H1 (cell line): ENCODE measurements around the gene PDHX. TPM values are rescaled to one million over a fixed set of nuclear protein-coding genes. Genes with fewer than 3 reads are reported as not detected.

Experiments
- CTCF ChIA-PET: fragments of 300-600 bp; sonication (Branson Sonifier 250); formaldehyde crosslinking; loops from one replicate; lab custom pipeline; 2021; ENCODE audit not compliant: partially characterized antibody; lab: Charles Lee
- POLR2A ChIA-PET: fragments of 300-600 bp; sonication (Branson Sonifier 250); formaldehyde crosslinking; loops from one replicate; lab custom pipeline; 2021; ENCODE audit warnings: inconsistent platforms; ENCODE audit not compliant: partially characterized antibody; lab: Charles Lee
- DNase-seq, 2 experiments: peaks; one replicate each; pipeline versions ENCODE4 v3.0.0 to v3.0.0-alpha.2; 2010 to 2022; ENCODE audit warnings: low spot score in 2 of 2, low read depth in 1 of 2, mixed read lengths in 1 of 2
- FAIRE-seq: peaks from 2 replicates; lab custom pipeline; 2011; peaks lifted over from hg19 to GRCh38; lab: Jason Lieb, UNC
- H2AFZ ChIP-seq: 2 replicates; pipeline ENCODE4 v1.8.1; 2012; ENCODE audit warnings: low read length, inconsistent platforms
- H2AK5ac ChIP-seq: 2 replicates; pipeline ENCODE4 v1.6.1; 2013; ENCODE audit warnings: low read depth, low read length
- H2BK120ac ChIP-seq: replicated peaks from 2 replicates; pipeline ENCODE3; 2013; ENCODE audit warnings: low read depth, low read length, inconsistent platforms
- H2BK12ac ChIP-seq: 2 replicates; pipeline ENCODE4 v1.6.1; 2013; ENCODE audit warnings: low read depth, low read length
- H2BK15ac ChIP-seq: 2 replicates; pipeline ENCODE4 v1.6.1; 2013; ENCODE audit warnings: low read length
- H2BK20ac ChIP-seq: 2 replicates; pipeline ENCODE4 v1.6.1; 2013; ENCODE audit warnings: low read length
- H2BK5ac ChIP-seq: 2 replicates; pipeline ENCODE4 v1.6.1; 2013; ENCODE audit warnings: low read depth, low read length
- H3K14ac ChIP-seq: 2 replicates; pipeline ENCODE4 v1.6.1; 2013; ENCODE audit warnings: inconsistent platforms; ENCODE audit not compliant: insufficient read length
- H3K18ac ChIP-seq: 2 replicates; pipeline ENCODE4 v1.6.1; 2013; ENCODE audit warnings: low read length; ENCODE audit errors: extremely low read depth
- H3K23ac ChIP-seq: 2 replicates; pipeline ENCODE4 v1.6.1; 2013; ENCODE audit warnings: inconsistent platforms; ENCODE audit not compliant: insufficient read length
- H3K23me2 ChIP-seq: 2 replicates; pipeline ENCODE4 v1.6.1; 2013; ENCODE audit warnings: low read depth, low read length
- H3K27ac ChIP-seq: 2 replicates; pipeline ENCODE4 v1.6.1; 2011; ENCODE audit warnings: low read depth, low read length, inconsistent platforms
- H3K27me3 ChIP-seq, 4 experiments: replicated peaks in 1 of 4; 1 replicate in 1 of 4; 2 replicates in 3 of 4; pipeline versions ENCODE4 v1.6.1 to v1.8.1; 2011 to 2013; ENCODE audit warnings: low read length in 3 of 4, mild to moderate bottlenecking in 3 of 4, inconsistent platforms in 2 of 4, mixed read lengths in 2 of 4, moderate library complexity in 1 of 4; ENCODE audit not compliant: control insufficient read depth in 3 of 4, insufficient read depth in 3 of 4; ENCODE audit errors: extremely low read depth in 1 of 4
- H3K36me3 ChIP-seq, 4 experiments: 2 replicates each; pipeline versions ENCODE4 v1.6.1 to v1.8.1; 2011 to 2013; ENCODE audit warnings: mild to moderate bottlenecking in 4 of 4, low read length in 3 of 4, moderate library complexity in 2 of 4, control low read depth in 1 of 4, inconsistent platforms in 1 of 4; ENCODE audit not compliant: insufficient read depth in 4 of 4, control insufficient read depth in 2 of 4
- H3K4ac ChIP-seq: replicated peaks from 2 replicates; pipeline ENCODE3; 2013; ENCODE audit warnings: low read length, low read depth, mixed read lengths, inconsistent platforms; ENCODE audit not compliant: insufficient read length
- H3K4me1 ChIP-seq, 4 experiments: replicated peaks in 1 of 4; 1 replicate in 1 of 4; 2 replicates in 3 of 4; pipeline versions ENCODE4 v1.6.1 to v1.8.1; 2011 to 2013; ENCODE audit warnings: low read length in 3 of 4, inconsistent platforms in 2 of 4, mixed read lengths in 1 of 4; ENCODE audit not compliant: insufficient read depth in 4 of 4, control insufficient read depth in 3 of 4
- H3K4me2 ChIP-seq, 2 experiments: 2 replicates each; pipeline versions ENCODE4 v1.6.1 to v1.8.1; 2011 to 2013; ENCODE audit warnings: low read depth in 2 of 2, low read length in 2 of 2, control low read depth in 1 of 2, inconsistent platforms in 1 of 2, mild to moderate bottlenecking in 1 of 2; ENCODE audit not compliant: insufficient read depth in 1 of 2
- H3K4me3 ChIP-seq, 4 experiments: fragments of 200-600, 300-600 bp in 1 of 4; sonication (generic), shearing (Covaris generic), sonication (Bioruptor Twin) in 1 of 4; 2 replicates each; pipeline versions ENCODE4 v1.5.1 to v1.8.1; 2011 to 2016; ENCODE audit warnings: low read length in 4 of 4, low read depth in 3 of 4, control low read depth in 2 of 4, inconsistent platforms in 2 of 4, mild to moderate bottlenecking in 2 of 4, mixed read lengths in 1 of 4, moderate library complexity in 1 of 4; ENCODE audit not compliant: insufficient read depth in 2 of 4; ENCODE audit errors: extremely low read depth in 1 of 4
- H3K56ac ChIP-seq: replicated peaks from 2 replicates; pipeline ENCODE3; 2013; ENCODE audit warnings: low read depth, mild to moderate bottlenecking, mixed read lengths, low read length, inconsistent platforms; ENCODE audit not compliant: insufficient read length
- H3K79me1 ChIP-seq: 2 replicates; pipeline ENCODE4 v1.6.1; 2013; ENCODE audit warnings: low read depth, low read length, control low read depth
- H3K79me2 ChIP-seq, 2 experiments: 2 replicates each; pipeline versions ENCODE4 v1.6.1 to v1.8.1; 2012 to 2013; ENCODE audit warnings: low read length in 2 of 2, mild to moderate bottlenecking in 2 of 2, inconsistent platforms in 1 of 2; ENCODE audit not compliant: insufficient read depth in 2 of 2, control insufficient read depth in 1 of 2
- H3K9ac ChIP-seq, 4 experiments: replicated peaks in 1 of 4; 1 replicate in 1 of 4; 2 replicates in 3 of 4; pipeline versions ENCODE4 v1.6.1 to v1.8.1; 2011 to 2013; ENCODE audit warnings: low read depth in 3 of 4, low read length in 3 of 4, control low read depth in 2 of 4, mild to moderate bottlenecking in 2 of 4, moderate library complexity in 2 of 4, inconsistent platforms in 1 of 4; ENCODE audit errors: extremely low read depth in 1 of 4
- H3K9me3 ChIP-seq, 2 experiments: 2 replicates each; pipeline versions ENCODE4 v1.6.1 to v1.8.1; 2012 to 2013; ENCODE audit warnings: mild to moderate bottlenecking in 2 of 2, moderate library complexity in 2 of 2, control low read depth in 1 of 2, inconsistent platforms in 1 of 2, low read depth in 1 of 2, low read length in 1 of 2, mixed read lengths in 1 of 2; ENCODE audit not compliant: insufficient read depth in 2 of 2
- H4K20me1 ChIP-seq, 2 experiments: replicated peaks in 1 of 2; 2 replicates each; pipeline versions ENCODE3 to v1.8.1; 2011 to 2013; ENCODE audit warnings: inconsistent platforms in 2 of 2, low read length in 2 of 2, mild to moderate bottlenecking in 1 of 2; ENCODE audit not compliant: insufficient read depth in 2 of 2, control insufficient read depth in 1 of 2
- H4K5ac ChIP-seq: 2 replicates; pipeline ENCODE4 v1.6.1; 2013; ENCODE audit warnings: low read length, low read depth, mixed read lengths, inconsistent platforms; ENCODE audit not compliant: insufficient read length
- H4K8ac ChIP-seq: 2 replicates; pipeline ENCODE4 v1.8.0; 2013; ENCODE audit warnings: mild to moderate bottlenecking, moderate library complexity, low read length, inconsistent platforms; ENCODE audit not compliant: insufficient read depth; ENCODE audit errors: extremely low read depth
- H4K91ac ChIP-seq: replicated peaks from 2 replicates; pipeline ENCODE3; 2013; ENCODE audit warnings: low read length, mixed read lengths, inconsistent platforms; ENCODE audit not compliant: insufficient read length
- ASH2L ChIP-seq: fragments of 200-600, 300-600 bp; sonication (generic); IDR thresholded peaks from one replicate; pipeline ENCODE4 v1.7.1; 2017; ENCODE audit warnings: low read length
- BRCA1 ChIP-seq: IDR thresholded peaks from 2 replicates; pipeline ENCODE4 v1.6.1; 2012; ENCODE audit warnings: low read depth, low read length, improper control_type of control experiment
- HDAC6 ChIP-seq: IDR thresholded peaks from one replicate; pipeline ENCODE4 v1.7.1; 2012; ENCODE audit warnings: low read depth, mild to moderate bottlenecking, inconsistent platforms, low read length, moderate library complexity
- KDM1A ChIP-seq: fragments of 200-600, 300-600 bp; sonication (generic); IDR thresholded peaks from 2 replicates; pipeline ENCODE4 v1.7.1; 2016; ENCODE audit warnings: mild to moderate bottlenecking, low read length, borderline replicate concordance
- NRF1 ChIP-seq: IDR thresholded peaks from 2 replicates; pipeline ENCODE4 v1.6.1; 2011; ENCODE audit warnings: mild to moderate bottlenecking, low read depth, low read length, improper control_type of control experiment
- POLR2AphosphoS5 ChIP-seq: IDR thresholded peaks from 2 replicates; pipeline ENCODE4 v1.6.1; 2011; ENCODE audit warnings: low read depth, low read length
- RAD21 ChIP-seq, 2 experiments: IDR thresholded peaks in 1 of 2; conservative IDR thresholded peaks in 1 of 2; 2 replicates each; pipeline ENCODE4 v1.6.1; 2011; ENCODE audit warnings: low read depth in 2 of 2, low read length in 2 of 2, improper control_type of control experiment in 1 of 2, inconsistent platforms in 1 of 2, mild to moderate bottlenecking in 1 of 2, moderate library complexity in 1 of 2
- WGBS, 2 experiments: shearing (Covaris generic) in 1 of 2; methylation state at CpG; one replicate each; pipeline versions ENCODE4 v1.1.6 to v1.1.7; 2013 to 2015; ENCODE audit warnings: low lambda C conversion rate in 2 of 2, mixed read lengths in 2 of 2, inconsistent platforms in 1 of 2, low coverage in 1 of 2, missing lambda C conversion rate in 1 of 2; ENCODE audit not compliant: insufficient replicate concordance in 2 of 2, insufficient coverage in 1 of 2, insufficient read length in 1 of 2; ENCODE audit errors: extremely low coverage in 1 of 2, missing lambda C conversion rate in 1 of 2; 5-methylcytosine and 5-hydroxymethylcytosine counted together
- polyA plus RNA-seq, 7 experiments: library from polyadenylated mRNA; depleted of rRNA in 3 of 7; stranded (reverse) in 5 of 7; unstranded in 2 of 7; fragments of >200 nt in 5 of 7; fragments of 200-250 nt in 2 of 7; gene quantifications; 1 replicate in 5 of 7; 2 replicates in 1 of 7; 4 replicates in 1 of 7; pipeline versions ENCODE4 v1.2.1 to v1.2.3, GENCODE V29; 2011 to 2013; ENCODE audit warnings: missing spikeins in 2 of 7, mixed read lengths in 2 of 7
- total RNA-seq: library from RNA; stranded (reverse); fragmentation: NEBNext Ultra II Directional; extraction: Animal tissue kit (Norgen Biotek cat#: 25700); gene quantifications from 2 replicates; pipeline ENCODE4 v1.2.1, GENCODE V29; 2021

The PDHX gene
- total and polyA plus RNA-seq, 2 of the 8 experiments (the other 6 are each of a cell fraction or from before 2014, with no cell fraction given), result 12.4 to 51.9 TPM

GRCh38 chr11:34970033-34970432 is 53.6 kb downstream of the PDHX start:
- H2AK5ac ChIP-seq, result no peak overlapping the region
- no peak overlapping the region for H3K4me2 ChIP-seq
- 94% methylated on average over 3 of the region's 3 CpGs; no CpG with 5 or more reads in 1 of the 2 experiments for WGBS, 2 experiments
- ChIA-PET POLR2A (no interaction called here), CTCF (no interaction called here)
- H2BK12ac ChIP-seq, result no peak overlapping the region
- H3K79me2 ChIP-seq, result no peaks in the 10 kb centered on the region
- no peaks in the 10 kb centered on the region for H4K20me1 ChIP-seq
- no peaks in the 10 kb centered on the region for H3K23me2 ChIP-seq
- H4K5ac ChIP-seq, result no peak overlapping the region
- no peak overlapping the region for H3K27ac ChIP-seq
- H3K9ac ChIP-seq, result no peak overlapping the region
- H3K4me3 ChIP-seq, result no peak overlapping the region
- FAIRE-seq (no peak), DNase-seq (no peak)
- no peak overlapping the region for H4K91ac ChIP-seq
- no peak overlapping the region for H3K18ac ChIP-seq
- no peak overlapping the region for H2AFZ ChIP-seq
- H2BK5ac ChIP-seq, result no peak overlapping the region
- no peak overlapping the region for H3K14ac ChIP-seq
- no peak overlapping the region for H3K56ac ChIP-seq
- H3K36me3 ChIP-seq, result peaks cover 0 to 31% (median 11%) of the 10 kb centered on the region in 4 experiments; a peak in 4 of 8 replicates
- H4K8ac ChIP-seq, result no peak overlapping the region
- no peaks in the 10 kb centered on the region for H3K79me1 ChIP-seq
- H2BK15ac ChIP-seq, result no peak overlapping the region
- no peak overlapping the region for H3K4ac ChIP-seq
- no peak overlapping the region for H2BK20ac ChIP-seq
- no peak overlapping the region for H2BK120ac ChIP-seq
- no peaks in the 10 kb centered on the region for H3K27me3 ChIP-seq
- H3K23ac ChIP-seq, result no peak overlapping the region
- H3K4me1 ChIP-seq, result no peaks in the 10 kb centered on the region
- no peaks in the 10 kb centered on the region; a peak in 1 of 4 replicates for H3K9me3 ChIP-seq
- no peak for TF ChIP-seq HDAC6
- TF ChIP-seq ASH2L, result no peak
- no peak for TF ChIP-seq POLR2AphosphoS5
- no peak for TF ChIP-seq KDM1A
- no peak for TF ChIP-seq BRCA1
- no peak for TF ChIP-seq NRF1
- TF ChIP-seq RAD21 (IDR thresholded peaks at IDR 0.05 in 1 of 2, conservative IDR thresholded peaks at IDR 0.05 in 1 of 2; ENCODE audit: low read depth in 2 of 2, low read length in 2 of 2), result no peak
